ENCODE measurements around the gene SEC61B.

Gene SEC61B

DNA sequence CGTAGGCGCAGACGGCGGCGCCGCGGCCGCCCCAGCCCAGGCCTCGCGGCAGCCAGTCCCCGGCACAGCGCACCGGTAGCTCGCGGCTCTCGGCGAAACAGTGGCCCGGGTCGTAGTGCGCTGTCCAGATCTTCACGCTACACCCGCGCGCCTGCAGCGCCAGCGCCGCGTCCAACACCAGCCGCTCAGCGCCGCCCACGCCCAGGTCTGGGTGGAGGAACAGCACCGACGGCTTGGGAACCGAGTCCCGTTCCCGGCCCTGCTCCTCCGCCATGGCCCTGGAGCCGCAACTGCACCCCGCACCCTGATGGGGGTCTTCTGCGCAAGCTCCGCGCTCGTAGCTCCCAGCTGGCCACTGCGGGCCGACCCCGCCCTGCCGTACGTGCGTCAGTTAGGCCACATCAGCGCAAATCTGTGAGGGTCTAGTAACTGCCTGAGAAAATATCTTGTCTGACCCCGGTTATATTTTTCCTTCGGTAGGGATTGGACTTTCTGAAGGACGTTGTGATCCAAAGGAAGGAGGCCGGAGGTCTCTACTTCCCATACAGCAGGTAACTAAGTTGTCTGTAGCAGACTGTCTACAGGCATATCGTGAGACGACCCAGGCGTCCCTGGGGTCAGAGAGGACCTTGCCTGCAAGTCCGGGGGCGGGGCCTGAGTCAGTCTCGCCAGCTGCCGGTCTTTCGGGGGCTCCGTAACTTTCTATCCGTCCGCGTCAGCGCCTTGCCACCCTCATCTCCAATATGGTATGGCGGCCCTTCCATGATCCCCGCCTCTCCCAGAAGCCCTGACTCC, at the start of gene SEC61B, which contains the start of gene ALG2:
Gene SEC61B, plus strand, starts transcription at position 662 of the 795 bp plus-strand sequence. Its CDS starts 82 bp downstream, at position 744.
Gene ALG2, minus strand, starts transcription at position 322 of the 795 bp plus-strand sequence. Its CDS starts 48 bp downstream, at position 274.
- peak; percentile 91 for DNase-seq

DNA sequence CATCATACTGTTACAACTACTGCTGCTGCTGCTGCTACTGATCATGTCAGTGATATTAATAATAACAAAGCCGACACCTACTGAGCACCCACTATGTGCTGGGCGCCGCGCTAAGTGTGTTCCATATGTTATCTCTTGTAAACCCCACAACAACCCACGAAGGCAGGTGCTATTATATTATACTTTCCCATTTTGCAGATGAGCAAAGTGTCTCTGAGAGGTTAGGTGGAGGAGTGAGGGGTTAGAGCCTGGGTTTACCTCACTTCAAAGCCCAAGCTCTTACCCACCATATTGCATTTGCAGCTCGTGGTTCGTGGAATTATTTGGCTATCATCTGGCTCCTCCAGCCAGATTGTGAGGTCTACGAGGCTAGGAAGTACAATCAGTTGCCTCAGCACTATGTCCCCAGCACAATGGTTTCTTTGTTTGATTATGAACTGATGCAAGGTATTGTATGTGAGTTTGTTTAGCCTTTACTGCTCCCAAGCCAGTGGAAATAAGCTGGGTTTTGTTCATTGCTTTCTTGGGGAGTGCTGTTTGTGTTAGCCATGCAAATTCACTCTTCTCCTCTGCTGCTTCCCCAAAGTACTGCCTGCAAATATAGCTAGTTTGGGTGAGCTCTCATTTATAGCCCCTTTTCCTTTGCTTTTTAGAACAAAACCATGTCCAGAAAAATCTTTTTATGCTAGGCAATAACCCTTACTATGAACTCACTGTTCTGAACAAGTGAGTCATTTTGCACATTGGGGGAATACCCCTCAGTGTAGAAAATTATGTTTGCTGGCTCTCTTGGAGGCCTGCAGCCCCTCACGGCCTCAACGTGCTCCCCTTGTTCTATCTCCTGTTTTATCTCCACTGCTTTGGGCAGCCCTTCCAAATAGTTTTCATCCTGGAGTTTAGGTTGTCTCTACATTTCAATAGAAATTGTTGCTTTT, 48.2 kb upstream of the SEC61B start:
- DNase-seq = no peak

DNA sequence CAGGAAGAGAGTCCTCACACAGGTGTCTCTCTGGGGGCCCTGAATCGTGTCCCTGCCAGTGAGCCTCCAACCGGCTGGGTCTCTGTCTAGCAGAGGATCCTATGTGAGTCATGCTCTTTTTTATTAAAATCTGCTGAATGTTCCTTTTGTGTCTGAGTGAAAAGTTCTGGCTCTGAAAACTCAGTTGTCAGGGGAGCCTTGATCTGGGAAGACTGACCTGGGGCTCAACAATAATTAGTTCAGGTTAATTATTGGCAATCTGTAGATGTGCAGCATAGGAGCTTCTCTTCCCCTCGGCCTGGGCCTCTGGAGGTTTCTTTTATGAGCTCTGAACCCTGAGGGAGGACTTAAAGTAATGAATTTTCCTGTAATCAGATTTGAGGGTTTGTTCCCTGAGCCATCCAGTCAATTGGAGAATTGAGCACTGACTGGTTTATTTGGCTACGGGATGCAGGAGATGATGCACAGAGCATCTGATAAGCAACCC, 45.5 kb upstream of the SEC61B start:
- no peak for DNase-seq

DNA sequence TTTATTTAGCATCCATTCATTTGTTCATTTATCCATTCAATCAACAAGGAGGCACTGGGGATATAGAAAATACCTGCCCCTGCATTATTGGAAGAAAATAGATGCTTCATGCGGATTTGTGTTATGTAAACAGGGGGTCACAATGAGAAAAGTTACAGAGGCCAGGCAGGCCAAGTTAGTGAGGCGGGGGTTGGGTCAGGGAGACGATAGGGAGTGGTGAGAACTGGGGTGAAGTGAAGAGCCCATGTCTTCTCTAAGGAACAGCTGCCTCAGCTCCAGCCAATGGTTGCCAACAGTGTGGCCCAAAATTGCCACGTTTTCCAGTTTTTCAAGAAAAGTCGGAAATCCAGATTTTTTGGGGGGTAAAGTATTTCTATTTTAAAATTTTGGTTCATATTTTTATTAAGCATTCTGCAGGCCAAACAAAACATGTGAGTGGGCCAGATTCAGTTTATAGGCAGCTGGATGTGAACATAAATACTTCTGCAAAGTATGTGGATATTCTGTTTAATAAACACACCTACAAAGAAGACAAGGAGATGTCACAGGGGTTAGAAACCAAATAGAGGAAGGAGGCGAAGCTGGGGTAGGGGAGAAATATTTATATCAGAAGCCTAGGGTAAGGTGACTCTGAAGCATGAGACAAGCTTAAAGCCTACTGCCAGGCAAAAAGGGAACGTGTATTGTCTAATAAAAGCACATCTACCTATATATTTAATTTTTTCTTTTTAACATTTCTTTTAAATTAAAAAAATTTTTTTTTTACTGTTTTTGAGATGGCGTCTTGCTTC, 44.3 kb upstream of the SEC61B start:
- no peak for DNase-seq

DNA sequence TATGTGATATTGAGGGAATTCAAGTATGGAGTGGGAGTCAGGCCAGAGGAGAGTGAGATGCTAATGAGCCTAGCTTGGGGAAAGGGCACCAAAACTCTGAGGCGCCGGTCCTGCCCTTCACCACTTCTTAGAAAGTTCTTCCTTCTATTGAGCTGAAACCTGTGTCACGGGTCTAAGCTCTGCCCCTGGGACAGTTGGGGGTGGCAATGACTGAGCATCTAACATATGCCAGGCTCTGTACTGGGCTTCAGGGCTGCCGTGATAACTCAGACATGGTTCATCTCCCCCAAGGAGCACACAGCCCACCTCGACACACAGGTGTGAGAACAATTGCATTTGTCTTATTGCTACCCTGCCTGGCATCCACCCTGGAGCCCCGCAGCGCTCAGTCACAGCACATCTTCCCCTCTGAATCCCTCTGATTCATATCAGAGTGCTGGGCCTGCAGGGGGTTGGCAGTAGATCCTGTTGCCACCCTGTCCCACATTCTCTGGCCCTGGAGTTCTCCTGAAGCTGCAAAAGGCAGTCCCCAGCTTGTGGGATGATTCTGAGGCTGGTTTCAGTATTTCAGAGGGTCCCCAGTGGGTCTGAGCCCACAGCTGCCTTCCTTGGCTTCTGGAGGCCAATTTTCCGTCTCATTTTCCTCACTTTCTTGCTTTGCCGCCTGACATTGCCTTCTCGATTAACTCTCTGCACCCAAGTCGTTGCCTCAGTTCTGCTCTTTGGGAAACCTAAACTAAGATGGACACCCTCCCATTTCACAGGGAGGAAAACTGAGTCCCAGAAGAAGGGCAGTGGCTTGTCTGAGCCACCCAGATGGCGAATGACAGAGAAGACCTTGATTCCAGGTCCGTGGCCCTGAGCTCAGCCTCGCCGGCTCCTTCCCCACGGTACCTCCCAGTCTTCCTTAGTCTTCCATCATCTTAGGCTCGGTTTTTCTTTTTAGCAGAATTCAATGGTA, 42.9 kb upstream of the SEC61B start:
- no peak for DNase-seq

DNA sequence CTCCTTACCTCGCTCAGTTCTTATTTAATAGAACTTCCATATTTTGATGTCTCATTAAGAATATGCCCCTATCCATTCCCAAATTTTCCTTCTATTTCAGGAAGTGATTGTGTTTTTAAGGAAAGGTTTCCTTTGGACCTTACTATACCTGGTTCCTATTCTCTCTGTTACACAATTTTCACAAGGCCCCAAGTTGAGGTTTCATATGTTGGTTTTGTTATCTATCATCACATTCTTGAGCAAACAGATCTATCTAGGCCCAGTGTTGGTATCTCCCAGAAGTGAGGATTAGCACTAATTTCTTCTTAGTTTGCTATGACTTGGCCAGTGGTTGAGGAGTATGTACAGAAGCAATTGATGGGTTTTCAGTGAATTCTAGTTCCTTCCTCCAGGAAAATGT, 41.9 kb upstream of the SEC61B start:
- DNase-seq = no peak

DNA sequence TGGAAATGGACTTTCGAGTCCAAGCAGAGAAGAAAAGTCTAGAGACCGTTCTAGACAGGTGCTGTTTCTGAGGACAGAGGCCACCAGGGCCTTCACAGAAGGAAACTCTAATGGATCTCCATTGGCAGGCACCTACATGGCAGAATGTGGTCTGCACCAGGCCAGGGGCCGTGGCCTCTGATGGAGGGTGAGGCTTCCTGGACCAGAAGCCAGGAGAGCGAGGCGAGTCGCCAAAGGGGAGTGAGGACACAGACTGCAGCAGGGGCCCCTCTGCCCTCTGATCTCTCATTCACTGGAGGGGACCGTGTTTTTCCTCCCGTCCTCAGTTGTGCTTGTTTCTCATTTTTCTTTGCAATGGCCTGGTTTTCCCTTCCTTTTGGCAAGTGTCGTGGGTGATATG, 41.4 kb upstream of the SEC61B start:
- no peak for DNase-seq

DNA sequence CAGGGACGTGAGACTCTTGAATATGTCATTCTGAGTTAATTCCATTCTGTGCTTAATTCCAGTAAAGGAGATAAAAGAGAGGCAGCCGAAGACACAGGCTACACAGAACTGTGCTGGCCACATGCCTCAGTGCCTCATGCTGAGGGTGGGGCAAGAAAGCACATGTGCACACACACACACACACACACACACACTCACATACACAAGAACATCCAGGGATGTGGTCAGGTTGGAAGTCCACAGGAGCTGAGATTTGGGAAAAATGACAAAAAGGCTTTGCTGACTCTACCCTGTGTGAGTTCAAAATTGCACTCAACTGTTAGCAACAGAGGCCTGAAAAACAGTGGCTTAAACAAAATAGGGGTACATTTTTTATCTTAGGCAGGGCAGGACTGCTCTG, 40.9 kb upstream of the SEC61B start:
- DNase-seq = no peak

DNA sequence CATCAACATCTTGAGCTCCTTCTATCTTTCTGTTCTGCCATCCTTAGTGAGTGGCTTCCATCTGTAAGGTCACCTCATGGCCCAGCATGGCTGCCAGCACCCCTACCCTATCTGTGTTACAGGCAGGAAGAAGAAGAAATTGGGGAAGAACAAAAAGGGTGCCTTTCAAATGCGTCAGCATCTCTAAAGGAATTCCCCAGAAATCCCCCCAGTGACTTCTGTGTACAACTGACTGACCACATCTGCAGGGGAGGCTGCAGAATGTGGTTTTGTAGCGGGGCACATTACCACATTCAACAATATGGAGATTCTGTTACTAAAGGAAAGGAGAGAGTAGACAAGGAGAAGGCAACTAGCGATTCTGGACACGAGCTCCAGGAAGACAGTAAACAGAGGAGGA, 40.5 kb upstream of the SEC61B start:
- no peak for DNase-seq

DNA sequence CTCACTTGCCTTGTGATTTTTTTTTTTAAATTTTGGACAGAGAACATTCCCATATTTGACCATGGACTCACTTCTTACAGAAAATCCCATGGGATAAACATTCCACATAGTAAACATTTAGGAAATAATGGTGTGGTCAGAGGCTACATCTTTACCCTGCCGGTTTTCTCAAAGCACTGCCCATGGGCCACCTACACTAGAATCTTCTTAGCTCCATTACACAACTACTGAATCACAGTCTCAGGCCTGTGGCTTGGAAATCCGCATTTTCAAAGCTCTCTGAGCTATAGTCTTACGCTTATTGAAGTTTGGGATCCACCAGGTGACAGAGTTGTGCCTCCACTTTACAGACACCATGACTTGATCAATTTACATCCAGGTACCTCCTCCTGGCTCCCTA, 39.7 kb upstream of the SEC61B start:
- no peak for DNase-seq

DNA sequence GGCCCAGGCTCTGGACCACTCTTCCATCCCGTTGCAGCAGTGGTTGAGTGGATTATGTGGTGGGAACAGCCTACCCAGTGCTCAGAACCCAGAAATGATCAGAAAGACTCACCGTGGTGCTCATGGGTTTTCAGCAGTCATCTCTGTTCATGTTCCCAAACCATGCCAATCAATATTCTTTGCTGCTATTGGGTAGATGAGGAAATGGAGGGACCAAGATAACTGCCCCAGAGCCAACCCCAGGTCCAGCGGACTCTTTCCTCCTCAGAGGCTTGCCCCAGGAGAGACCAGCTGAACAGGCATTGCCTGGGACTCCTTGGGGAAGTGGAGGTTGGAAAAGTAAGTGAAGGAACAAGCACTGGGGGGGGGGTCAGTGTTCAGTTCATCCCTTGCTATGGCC, 38.5 kb upstream of the SEC61B start:
- DNase-seq = no peak

DNA sequence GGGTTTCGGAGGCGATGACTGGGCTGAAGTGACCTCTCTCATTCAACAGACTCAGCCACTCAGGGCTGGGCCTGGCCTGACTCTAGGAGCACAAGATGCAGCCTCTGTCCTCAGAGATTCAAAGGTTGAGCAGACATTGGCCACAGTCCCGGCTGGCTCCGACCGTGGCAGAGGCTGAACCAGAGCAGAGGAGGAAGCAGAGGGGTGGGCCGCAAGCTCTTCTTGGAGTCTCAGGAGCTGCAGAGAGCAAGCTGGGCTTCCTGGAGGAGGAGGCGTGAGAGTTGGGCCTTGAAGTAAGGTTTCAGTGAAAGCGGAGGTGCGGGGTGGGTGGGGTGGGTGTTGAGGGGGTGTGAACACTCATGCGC, 38.0 kb upstream of the SEC61B start:
- no peak for DNase-seq

DNA sequence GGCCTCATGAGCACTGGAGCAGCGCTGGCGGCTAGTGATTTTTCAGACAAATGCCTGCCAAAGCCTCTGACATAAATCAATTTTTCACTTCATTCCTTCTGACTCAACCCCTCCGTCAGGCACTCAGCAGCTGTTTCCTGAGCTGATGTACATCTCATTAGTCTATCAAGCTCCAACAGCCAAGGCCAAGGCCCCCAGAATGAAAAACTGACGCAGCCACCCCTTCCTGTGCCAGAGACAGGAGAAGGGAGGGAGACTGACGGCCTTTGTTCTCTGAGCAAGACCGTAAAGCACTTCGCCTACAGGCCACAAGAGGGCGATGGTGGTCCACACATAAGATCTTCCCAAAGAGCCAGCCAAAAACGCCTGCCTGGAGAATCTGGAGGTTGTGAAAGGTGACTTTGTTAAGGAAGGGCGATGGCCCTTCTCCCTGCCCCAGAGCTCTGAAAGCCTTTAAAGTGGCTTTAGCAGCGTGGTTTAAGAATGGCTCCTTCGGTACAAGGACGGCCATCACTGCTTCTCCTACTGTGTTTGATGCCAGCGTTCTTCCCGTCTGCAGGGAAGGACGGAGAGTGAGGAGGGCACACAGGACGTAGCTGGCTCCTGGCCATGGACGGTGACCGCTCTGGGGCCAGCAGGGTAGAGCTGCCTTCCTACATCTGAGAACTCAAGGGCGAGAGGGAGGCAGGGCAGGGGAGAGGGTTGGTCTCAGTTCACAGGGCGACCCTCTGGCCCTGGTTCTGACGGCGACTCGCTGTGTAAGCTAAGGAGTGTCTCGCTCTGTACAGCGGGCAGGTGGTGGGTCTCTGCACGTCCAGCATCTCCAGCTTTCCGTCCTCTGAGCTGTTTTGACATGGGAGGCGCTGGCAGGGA, 37.4 kb upstream of the SEC61B start:
- DNase-seq = no peak

DNA sequence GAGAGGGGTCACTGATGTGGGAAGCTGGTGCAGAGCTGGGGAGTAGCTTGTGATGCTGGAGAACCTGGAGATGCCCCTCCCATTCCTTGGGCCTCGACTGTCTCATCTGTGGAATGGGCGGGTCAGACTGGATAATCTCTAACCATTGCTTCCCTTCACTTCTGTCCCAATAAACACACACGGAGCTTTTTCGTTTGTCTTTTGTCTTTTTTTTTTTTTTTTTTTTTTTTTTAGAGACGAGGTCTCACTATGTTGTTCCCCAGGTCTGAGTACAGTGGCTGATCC, 36.8 kb upstream of the SEC61B start:
- DNase-seq = no peak

DNA sequence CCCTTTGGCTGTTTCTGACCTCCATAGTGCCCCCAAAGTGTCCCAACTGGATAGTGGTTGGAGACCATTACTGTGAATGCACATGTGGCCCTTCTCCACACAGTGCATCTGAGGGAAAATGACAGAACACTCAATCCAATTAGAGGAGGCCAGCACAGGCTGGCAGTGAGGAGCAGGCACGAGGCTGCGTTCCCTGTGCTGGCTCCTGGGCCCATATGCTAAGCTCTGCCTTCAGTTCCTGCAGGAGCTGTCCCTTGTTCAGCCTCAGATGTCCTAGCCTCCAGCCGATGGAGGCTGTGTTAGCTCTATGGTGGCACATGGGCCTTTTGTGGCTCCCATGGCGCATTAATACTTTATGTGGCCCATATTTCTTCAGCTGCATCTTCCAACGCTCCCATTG, 36.1 kb upstream of the SEC61B start:
- DNase-seq = no peak

DNA sequence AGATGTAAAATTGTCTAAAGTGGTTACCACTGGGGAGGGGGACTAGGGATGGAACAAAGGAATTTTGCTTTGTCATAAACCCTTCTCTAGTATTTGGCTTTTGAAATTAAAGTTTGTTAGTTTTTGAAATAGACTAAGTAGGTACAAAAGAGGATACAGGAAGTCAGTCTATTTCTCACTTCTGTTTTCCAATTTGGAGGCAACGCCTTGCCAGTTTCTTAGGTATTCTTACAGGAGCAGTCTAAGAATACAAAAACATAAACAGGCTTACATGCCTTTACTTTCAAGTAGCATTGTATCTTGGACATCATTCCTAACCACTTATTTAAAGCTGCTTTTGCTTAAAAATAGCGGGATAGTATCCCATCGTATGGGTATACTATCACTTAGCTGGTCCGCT, 34.8 kb upstream of the SEC61B start:
- no peak for DNase-seq

DNA sequence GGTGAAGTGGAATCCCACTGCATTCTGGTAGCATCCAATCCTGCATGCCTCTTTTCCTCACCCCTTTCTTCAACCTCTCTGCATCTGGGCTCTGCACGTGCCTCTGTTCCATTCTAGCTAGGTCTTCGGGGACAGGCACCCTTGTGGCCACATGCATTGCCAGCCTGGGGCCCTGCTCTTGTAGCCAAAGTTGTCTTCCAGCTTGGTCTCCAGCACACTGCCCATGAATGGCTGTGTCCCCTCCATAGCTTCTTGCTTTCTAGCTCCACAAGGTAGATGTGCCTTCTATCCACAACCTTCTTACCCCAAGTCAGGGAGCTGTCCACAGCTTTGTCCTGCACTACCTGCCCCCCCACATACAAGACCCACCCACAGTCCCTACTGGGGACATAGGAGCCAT, 32.9 kb upstream of the SEC61B start:
- DNase-seq = no peak

DNA sequence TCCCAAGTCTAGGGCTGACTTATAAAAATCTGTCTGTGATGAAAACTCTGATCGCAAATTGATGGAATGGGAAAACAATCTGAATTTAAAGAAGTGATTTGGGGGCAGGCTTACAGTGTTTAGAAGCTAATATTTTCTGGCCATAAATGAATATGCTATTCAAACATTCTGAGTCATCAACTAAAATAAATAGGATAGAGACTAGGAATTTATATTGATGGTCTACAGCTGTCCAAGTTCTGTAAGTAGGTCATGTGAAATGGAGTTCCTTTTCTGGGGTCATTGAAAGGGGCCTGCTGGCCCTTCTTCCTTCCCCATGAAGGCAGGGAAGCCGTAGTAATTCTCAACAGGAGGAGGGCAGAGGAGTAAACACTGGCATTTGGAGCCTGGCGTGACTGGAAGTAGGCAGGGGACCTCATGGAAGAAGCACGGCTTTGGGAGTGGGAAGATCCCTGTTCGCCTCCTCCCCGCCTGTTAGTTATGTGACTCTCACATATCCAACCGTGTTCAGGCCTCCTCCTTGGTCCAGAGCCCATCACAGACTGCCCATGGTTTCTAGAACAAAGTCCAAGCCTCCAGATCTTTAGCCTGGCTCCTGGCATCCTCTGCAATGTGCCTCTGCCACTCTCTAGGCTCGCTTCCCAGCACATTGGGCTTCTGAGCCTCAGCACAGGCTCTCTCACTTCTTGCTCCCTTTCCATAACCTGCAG, 32.0 kb upstream of the SEC61B start:
- no peak for DNase-seq

DNA sequence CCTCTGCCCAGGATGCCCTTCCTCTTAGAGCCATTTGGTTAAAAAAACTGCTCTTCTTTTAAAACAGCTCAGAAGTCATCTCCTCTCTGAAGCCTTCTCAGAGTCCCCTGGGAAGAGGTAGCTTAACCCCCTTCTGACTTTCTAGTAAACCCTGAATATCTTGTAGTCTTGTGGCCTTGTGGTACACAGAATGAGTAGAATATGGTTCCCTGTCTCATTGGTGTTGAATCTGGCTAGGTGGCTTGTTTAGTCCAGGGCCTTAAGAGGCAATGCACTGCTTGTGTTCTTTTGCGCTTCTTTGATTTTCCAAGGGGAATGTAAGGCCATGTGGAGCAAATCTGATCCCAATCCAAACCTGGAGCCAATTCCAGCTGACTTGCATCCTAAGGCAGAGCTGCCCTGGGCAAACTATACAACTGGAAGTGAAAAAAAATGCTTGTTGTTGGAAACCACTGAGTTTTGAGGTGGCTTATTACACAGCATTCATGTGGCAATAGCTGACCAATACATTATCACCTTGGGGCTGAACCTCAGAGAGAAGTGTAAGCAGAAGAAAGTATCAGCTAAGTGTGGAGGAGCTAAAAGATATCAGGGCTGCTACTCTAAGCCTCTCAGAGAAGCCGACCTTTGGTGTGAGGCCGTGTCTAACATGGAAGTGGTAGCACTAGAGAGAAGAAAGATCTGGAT, 31.3 kb upstream of the SEC61B start:
- no peak for DNase-seq

Measured in GF-D8 (cell line).